Mesodermal cell (in vitro differentiated cells): ENCODE results near the gene OGFOD2.

Experiments
- H3K27ac ChIP-seq: 2 replicates; pipeline ENCODE4 v1.7.0; 2013; ENCODE audit warnings: mild to moderate bottlenecking, low read depth, low read length, moderate library complexity; ENCODE audit not compliant: severe bottlenecking
- H3K36me3 ChIP-seq: 2 replicates; pipeline ENCODE4 v1.7.1; 2013; ENCODE audit warnings: mild to moderate bottlenecking, low read length, moderate library complexity; ENCODE audit not compliant: control insufficient read depth, insufficient read depth
- H3K4me1 ChIP-seq: one replicate; pipeline ENCODE4 v1.7.1; 2013; ENCODE audit warnings: mild to moderate bottlenecking, low read length; ENCODE audit not compliant: insufficient read depth, control insufficient read depth, poor library complexity, severe bottlenecking
- H3K4me3 ChIP-seq: 2 replicates; pipeline ENCODE4 v1.7.0; 2013; ENCODE audit warnings: low read length, control low read depth, mild to moderate bottlenecking; ENCODE audit not compliant: insufficient read depth, poor library complexity, severe bottlenecking; ENCODE audit errors: extremely low read depth
- H3K9me3 ChIP-seq: 2 replicates; pipeline ENCODE4 v1.7.1; 2013; ENCODE audit warnings: mild to moderate bottlenecking, low read length, moderate library complexity; ENCODE audit not compliant: control insufficient read depth
- WGBS, 2 experiments: methylation state at CpG; one replicate each; pipeline ENCODE4 v1.1.5; 2013; ENCODE audit warnings: missing lambda C conversion rate in 2 of 2; ENCODE audit not compliant: insufficient coverage in 2 of 2; 5-methylcytosine and 5-hydroxymethylcytosine counted together

The OGFOD2 gene

DNA sequence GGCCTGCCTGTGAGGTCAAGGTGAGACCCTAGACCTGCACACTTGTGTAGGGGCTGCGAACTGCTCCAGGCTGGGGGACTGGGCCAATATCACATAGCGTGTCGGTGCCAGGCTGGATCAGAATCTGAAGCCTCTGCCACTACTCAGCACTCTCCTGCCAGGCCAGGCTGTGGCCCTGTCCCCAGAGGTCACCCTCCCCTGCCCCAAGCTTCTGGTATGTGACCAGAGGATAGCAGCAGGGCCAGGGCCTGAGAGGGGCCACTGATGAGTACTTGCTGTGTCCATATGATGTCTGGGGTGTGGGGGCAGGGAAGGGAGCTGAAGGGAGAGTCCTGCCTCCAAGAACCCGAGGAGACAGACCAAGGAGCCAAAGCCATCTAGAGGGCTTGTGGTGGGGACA lies 23.3 kb downstream of the OGFOD2 start:
- no peak overlapping the region for H3K27ac ChIP-seq
- H3K4me3 ChIP-seq = no peak overlapping the region
- H3K4me1 ChIP-seq = no peaks in the 10 kb centered on the region
- H3K36me3 ChIP-seq = no peaks in the 10 kb centered on the region
- WGBS, 2 experiments = 90 to 94% methylated on average over 3 to 4 of the region's 4 CpGs
- H3K9me3 ChIP-seq = no peaks in the 10 kb centered on the region

DNA sequence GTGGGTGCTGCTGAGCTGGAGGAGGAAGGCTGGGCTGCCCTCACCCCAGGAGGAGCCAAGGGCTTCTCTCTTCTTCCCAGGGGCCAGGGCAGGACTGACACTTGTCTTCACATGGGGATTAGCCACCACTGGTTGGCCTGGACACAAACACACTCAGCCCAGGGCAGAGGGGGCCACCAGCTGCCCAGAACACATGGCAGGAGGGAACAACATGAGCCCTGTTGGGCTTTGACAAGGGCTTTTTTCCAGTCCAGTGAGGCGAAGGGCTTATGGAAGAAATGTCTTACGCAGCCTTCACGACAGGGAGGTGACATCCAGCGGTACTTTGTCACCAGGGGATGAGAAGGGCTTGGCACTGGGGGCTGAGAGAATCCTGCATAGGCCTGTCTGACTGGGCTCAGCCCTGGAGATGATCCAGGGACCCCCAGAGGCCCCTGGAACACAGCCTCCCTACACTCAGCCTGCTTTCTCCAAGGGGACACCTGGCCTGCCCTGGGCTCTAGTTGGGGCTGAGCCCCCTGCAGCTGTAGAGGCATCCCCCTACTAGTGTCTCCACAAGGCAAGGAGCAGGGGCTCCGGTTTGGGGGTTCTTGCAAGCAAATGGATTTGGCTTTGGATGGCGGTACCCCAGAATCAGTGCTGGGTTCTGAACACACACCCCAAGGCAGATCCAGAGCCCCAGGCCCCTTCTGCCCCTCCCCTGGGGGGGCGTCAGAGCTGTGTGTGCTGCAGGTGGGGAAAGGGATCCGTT lies 24.3 kb downstream of the OGFOD2 start:
- no peak overlapping the region for H3K27ac ChIP-seq

DNA sequence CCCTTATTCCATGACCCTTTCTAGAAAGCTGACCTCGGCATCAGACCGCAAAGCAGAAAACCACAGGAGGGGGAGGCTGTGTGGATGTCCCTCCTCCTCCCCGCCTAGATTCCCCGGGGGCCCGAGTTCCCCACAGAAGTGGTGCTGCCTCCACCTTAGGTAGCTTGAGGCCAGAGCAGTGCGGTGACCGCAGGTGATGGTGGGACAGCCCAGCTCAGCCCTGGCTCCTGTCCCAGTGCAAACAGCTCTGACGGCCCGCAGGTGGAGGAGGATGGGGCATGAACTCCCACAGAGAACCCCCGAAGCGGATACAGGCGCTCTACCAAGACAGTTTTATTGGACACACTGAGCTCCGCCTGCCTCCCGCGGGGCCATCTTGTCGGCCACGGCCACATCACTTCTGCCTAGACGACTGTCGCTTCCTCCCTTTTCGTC lies 25.0 kb downstream of the OGFOD2 start:
- Histone ChIP-seq H3K9me3 (no peaks in the 10 kb centered on the region), H3K4me1 (no peaks in the 10 kb centered on the region), H3K4me3 (no peak overlapping the region), H3K36me3 (peaks cover 4% of the 10 kb centered on the region), H3K27ac (no peak overlapping the region)
- WGBS, 2 experiments = 88 to 92% methylated on average over 17 to 20 of the region's 20 CpGs

More for the DNA sequence above, 24.3 kb downstream of the OGFOD2 start:
- Histone ChIP-seq H3K4me1 (no peaks in the 10 kb centered on the region), H3K9me3 (no peaks in the 10 kb centered on the region), H3K4me3 (no peak overlapping the region), H3K36me3 (peaks cover 4% of the 10 kb centered on the region)
- WGBS, 2 experiments = 89 to 100% methylated on average over 4 of the region's 8 CpGs

DNA sequence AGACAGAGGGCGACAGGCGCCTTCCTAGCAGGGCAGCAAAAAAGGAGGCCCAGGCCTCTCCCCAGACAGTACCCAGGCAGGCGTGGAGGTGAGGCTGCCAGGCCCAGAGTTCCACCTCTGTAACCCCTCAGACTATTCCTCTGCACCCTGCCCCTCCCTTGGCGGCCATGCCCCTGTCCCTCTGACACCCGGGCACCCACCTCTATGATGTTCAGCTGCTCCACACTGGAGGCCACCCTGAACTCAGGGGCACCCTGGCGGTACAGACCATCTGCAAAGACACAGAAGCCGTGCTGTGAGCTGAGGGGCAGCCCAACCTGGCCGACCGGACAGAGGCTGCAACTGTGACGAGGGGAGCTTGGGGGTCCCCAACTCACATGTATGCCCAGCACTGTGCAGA lies 25.5 kb downstream of the OGFOD2 start:
- Histone ChIP-seq H3K27ac (no peak overlapping the region), H3K4me1 (no peaks in the 10 kb centered on the region)
- 95 to 98% methylated on average over 9 to 10 of the region's 10 CpGs for WGBS, 2 experiments

DNA sequence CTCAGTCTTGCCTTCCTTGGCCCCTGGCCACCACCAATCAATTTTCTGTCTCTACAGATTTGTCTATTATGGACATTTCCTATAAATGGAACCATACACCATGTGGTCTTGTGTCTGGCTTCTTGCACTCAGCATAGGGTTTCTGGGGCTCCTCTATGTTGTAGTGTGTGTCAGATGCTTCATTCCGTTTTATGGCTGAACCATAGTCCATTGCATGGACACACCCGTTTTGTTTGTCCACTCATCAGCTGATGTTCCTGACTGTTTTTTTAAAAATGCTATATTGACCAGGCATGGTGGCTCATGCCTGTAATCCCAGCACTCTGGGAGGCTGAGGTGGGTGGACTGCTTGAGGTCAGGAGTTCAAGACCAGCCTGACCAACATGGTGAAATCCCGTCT lies 26.4 kb downstream of the OGFOD2 start:
- H3K36me3 ChIP-seq = peaks cover 4% of the 10 kb centered on the region
- H3K9me3 ChIP-seq = no peaks in the 10 kb centered on the region
- no peak overlapping the region for H3K27ac ChIP-seq
- 100% methylated on average over 2 of the region's 3 CpGs for WGBS, 2 experiments
- H3K4me3 ChIP-seq = no peak overlapping the region
- no peaks in the 10 kb centered on the region for H3K4me1 ChIP-seq

More for the DNA sequence above, 25.5 kb downstream of the OGFOD2 start:
- Histone ChIP-seq H3K4me3 (no peak overlapping the region), H3K36me3 (peaks cover 4% of the 10 kb centered on the region), H3K9me3 (no peaks in the 10 kb centered on the region)

DNA sequence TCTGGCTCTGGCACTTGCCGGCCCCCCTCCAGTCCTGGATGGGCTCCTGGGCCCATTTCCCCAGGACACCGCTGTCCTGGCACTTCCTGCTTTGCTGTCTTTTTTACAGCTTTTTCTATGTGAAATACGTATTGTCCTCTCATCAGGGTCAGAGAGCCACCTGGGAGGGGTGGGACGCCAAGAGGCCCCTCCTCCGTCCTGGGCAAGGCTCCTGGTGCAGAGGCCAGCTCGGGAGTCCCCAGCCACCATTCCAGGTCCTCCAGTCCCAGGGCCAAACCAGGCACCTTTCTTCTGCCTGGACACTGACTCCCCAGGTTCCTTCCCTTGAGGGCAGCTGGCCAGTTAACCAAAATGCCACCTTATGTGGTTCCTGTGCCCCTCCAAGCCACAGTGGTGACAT lies 28.2 kb downstream of the OGFOD2 start:
- Histone ChIP-seq H3K4me1 (peaks cover 6% of the 10 kb centered on the region), H3K36me3 (peaks cover 9% of the 10 kb centered on the region), H3K4me3 (no peak overlapping the region), H3K27ac (no peak overlapping the region), H3K9me3 (no peaks in the 10 kb centered on the region)
- 83 to 92% methylated on average over 5 to 6 of the region's 6 CpGs for WGBS, 2 experiments

DNA sequence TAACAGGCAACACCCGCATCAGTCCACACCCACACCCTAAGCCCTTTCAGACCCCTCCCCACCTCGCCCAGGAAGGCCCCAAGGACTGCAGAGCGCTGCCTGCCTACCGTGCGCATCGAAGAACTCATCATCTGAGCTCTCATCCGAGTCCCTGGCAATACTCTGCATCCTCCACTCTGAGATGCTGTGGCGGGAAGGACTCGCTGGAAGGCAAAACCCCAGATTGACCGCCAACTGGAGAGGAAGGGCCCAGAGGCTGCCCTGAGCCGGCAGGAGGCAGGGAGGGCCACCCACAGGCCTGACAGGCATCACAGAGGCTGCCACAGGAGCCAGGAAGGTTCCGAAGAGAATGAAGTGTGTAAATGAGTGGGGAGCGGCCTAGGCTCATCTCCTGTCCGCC lies 29.2 kb downstream of the OGFOD2 start:
- WGBS, 2 experiments = 87 to 94% methylated on average over 12 to 13 of the region's 14 CpGs
- peaks cover 13% of the 10 kb centered on the region for H3K36me3 ChIP-seq
- no peak overlapping the region for H3K4me3 ChIP-seq
- H3K4me1 ChIP-seq = peaks cover 6% of the 10 kb centered on the region
- no peaks in the 10 kb centered on the region for H3K9me3 ChIP-seq
- H3K27ac ChIP-seq = no peak overlapping the region

DNA sequence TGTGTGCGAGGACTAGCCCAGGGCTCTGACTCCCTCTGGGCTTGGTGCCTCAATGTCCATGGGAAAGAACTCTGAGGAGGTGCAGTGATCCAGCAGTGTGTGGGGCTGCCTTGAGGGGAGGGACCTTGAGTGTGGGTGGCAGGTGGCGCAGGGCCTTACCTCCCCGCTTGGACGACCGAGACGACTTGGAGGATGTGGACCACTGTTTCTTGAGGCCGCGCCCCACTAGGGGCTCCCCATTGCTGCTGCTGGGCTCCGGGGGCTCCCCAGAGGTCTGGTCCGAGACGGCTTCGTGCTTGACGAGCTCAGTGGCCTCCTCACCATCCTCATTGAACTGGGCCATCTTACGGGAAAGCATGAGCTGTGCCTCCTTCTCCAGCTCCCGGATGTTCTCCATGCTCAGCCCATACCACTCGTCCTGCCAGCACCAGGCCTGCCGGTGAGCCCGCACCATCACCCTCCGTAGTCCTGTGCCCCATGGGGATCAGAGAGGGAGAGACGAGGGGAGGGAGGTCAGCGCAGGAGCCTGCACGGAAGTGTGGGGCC lies 30.1 kb downstream of the OGFOD2 start:
- peaks cover 14% of the 10 kb centered on the region for H3K36me3 ChIP-seq
- no peak overlapping the region for H3K27ac ChIP-seq
- H3K4me3 ChIP-seq = no peak overlapping the region
- no peaks in the 10 kb centered on the region for H3K9me3 ChIP-seq
- peaks cover 6% of the 10 kb centered on the region for H3K4me1 ChIP-seq
- 95 to 96% methylated on average over 16 to 19 of the region's 22 CpGs for whole genome bisulfite sequencing, 2 experiments

DNA sequence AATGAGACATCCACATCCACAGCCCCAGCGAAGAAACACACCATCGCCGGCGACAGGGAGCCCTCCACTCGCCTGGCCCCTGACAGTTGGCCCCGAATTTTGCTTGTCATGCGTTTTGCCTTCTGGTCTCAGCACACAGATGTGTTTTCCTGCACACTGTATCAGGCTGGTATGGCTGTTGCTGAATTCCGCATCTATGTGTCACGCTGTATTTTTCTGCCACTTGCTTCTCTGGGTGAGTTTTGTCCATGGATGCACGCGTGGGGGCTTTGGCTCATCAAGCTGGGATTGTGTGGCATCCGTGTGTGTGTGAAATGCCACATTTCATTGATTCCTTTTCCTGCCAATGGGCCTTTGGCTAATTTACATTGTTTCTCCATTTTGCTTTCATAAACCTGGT lies 31.9 kb downstream of the OGFOD2 start:
- Histone ChIP-seq H3K27ac (no peak overlapping the region), H3K9me3 (no peaks in the 10 kb centered on the region), H3K36me3 (peaks cover 14% of the 10 kb centered on the region), H3K4me3 (no peak overlapping the region), H3K4me1 (peaks cover 6% of the 10 kb centered on the region)
- WGBS, 2 experiments = 90% methylated on average over 11 to 12 of the region's 12 CpGs

DNA sequence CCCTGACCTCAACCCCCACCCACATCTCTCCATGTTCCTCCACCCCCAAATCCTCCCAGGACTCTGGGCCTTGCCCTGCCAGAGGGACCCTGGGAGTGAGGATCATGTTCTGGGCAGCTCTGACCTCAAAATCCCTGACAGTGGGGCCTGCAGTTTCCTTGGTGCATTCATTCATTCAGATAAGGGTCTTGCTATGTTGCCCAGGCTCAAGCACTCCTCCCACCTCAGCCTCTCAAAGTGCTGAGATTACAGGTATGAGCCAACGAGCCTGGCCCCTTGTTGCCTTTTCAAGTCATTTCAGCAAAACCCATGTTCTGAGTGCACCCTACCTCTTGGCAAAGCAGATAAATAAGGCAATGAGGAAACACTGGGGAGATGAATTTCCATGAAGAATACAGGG lies 35.1 kb downstream of the OGFOD2 start:
- Histone ChIP-seq H3K36me3 (peaks cover 13% of the 10 kb centered on the region), H3K27ac (no peak overlapping the region), H3K4me1 (peaks cover 6% of the 10 kb centered on the region), H3K9me3 (no peaks in the 10 kb centered on the region), H3K4me3 (no peak overlapping the region)
- 100% methylated on average over 1 of the region's 1 CpG for WGBS, 2 experiments

DNA sequence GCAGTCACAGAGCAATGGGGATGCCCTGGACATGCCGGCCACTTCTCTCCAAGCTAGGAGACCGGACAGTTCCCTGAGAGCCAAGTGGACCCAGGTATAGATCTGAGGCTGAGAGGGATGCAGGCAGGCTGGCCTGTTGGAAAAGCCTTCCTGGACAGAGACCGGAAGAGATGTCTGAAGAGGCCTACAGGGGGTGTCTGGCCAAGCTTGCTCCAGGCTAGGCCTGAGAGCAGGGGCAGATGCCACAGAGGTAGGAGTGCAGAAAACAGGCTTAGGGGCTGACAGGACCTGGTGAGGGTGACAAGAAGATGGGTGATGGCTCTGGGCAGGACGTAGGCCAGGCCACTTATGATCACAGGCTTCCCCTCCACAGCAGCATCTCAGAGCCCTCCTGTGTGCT lies 35.6 kb downstream of the OGFOD2 start:
- H3K36me3 ChIP-seq = peaks cover 13% of the 10 kb centered on the region
- WGBS, 2 experiments = 97 to 100% methylated on average over 3 of the region's 4 CpGs
- H3K4me3 ChIP-seq = no peak overlapping the region
- H3K27ac ChIP-seq = no peak overlapping the region
- H3K9me3 ChIP-seq = no peaks in the 10 kb centered on the region
- H3K4me1 ChIP-seq = peaks cover 6% of the 10 kb centered on the region
